ENCODE measurements around the gene RPS15A.
"Not testable (repeated sequence)": the region's sequence is repeated elsewhere in the genome, so short reads cannot be mapped to it uniquely, and the experiment has no call there.

RPS15A gene

DNA sequence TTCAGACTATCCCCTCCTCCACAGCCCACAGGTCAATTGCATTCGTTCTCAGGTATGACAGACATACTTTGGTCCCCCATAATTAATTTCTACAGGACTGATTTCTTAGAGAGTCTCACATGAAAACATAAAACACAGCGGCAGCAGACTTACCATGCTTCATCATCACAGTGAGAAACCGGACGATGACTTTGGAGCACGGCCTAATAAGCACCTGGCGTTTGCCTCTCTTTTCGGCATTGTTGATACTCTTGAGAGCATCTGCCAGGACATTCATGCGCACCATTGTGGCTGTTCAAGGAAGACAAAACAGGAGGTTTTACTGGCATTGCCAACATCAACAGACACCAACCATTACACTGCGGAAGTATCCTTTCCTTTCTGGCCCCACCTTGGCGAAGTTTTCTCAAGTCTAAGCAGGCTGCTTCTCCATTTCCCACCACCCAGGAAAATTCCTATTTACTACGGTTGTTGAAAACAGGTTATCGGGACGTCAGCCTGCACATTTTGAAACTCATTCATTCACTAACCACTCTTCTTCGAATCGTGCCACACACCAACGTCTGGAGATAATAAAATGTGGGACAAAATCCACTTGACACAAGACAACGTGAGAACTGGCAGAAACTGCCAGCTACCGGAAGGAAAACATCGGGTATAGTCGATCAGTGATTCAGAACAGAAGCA, 1.2 kb downstream of the RPS15A start:
- no peaks in the 10 kb centered on the region for H3K27me3 ChIP-seq
- peak overlapping the region; percentile 91 to 100 (median 98) for H3K9ac ChIP-seq
- peaks cover 0 to 5% (median 0%) of the 10 kb centered on the region in 11 experiments; a peak in 2 of 22 replicates for H3K9me3 ChIP-seq (replicated peaks in 1 of 11)
- H3K27ac ChIP-seq: peak overlapping the region; percentile 83 to 98 (median 96)
- peaks cover 43 to 60% (median 52%) of the 10 kb centered on the region in 10 experiments for H3K4me1 ChIP-seq
- TF ChIP-seq Cebpa-rat (IDR thresholded peaks at IDR 0.05): no peak
- H3K36me3 ChIP-seq: peaks cover 81 to 91% (median 88%) of the 10 kb centered on the region in 11 experiments
- peaks cover 56 to 74% (median 61%) of the 10 kb centered on the region in 11 experiments for H4K20me1 ChIP-seq
- H3K4me3 ChIP-seq: peak overlapping the region; percentile 77 to 100 (median 92)
- peak overlapping the region; percentile 81 to 97 (median 94) for H3K4me2 ChIP-seq

DNA sequence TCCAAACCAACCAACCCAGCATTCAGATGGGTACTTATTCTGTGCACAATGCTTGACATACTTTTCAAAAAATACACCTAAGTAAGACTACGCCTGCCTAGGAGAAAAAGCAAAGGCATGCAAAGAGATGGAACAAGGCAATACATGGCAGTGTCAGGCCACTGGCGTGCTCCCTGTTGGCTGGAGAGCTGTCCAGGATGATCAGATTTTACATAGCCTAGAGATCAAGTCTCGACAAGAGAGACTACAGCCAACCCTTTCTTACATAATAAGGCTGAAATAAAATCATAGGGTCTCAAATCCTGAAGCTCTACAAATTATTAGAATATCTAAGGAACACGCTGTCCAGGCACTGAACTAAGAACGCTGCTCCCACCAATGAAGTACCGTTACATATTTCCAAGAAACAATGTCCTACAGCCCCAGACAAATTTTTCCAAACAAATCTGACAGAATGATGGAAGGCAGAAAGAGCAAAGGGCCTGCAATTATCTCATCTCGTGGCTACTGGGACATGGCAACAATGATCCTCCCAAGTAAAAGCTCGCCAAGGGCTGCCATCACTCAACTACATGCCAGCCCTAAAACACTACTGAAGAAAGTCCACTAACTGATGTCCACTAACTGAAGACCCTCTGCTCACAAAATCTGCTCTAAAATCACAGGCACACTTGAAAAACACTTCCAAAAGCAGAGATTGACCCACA, 5.1 kb downstream of the RPS15A start:
- H3K4me3 ChIP-seq: peak overlapping the region in 5 of 10 experiments; percentile 28 to 99 (median 91); a peak in 4 of 20 replicates

DNA sequence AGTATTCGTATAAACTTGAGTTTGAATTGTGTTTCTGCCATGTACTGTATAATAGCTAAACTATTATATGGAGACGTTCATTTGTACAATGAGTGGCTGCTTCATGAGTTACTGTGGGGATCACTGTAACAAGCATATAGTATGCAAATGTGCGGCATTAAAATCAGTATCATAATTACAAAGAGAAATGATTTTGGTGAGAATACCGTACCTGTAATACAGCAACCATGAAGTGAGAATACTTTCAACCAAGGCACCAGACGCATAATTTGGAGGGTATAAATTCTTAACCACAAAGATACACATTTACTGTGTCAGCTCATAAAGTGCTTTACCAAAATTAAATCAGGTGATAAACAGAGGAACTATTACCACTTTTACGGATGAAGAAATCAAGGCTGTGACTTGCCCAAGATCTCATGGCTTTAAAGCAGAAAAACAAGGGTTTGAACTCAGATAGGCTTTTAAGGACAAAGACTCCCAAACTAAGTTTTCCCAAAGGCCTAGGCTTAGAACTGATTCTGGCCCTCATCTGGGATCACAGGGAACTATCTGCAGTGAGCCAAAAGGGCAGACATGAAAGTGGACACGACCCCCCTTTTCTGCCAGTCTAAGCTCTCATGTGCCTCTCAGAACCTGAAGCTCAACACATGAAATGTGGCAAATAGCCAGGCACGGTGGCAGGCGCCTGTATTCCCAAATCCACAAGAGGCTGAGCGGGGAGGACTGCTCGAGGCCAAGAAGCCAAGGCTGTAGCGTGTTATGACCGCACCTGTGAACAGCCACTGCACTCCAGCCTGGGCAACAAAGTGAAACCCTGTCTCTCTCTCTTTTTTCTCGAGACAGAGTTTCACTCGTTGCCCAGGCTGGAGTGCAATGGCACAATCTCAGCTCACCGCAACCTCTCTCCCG, 6.4 kb downstream of the RPS15A start:
- H3K27me3 ChIP-seq: no peaks in the 10 kb centered on the region
- peaks cover 65 to 79% (median 70%) of the 10 kb centered on the region in 11 experiments for H3K36me3 ChIP-seq
- no peaks in the 10 kb centered on the region for H3K9me3 ChIP-seq (replicated peaks in 1 of 11)
- peak overlapping the region in 2 of 11 experiments; percentile 5 to 15; a peak in 2 of 22 replicates for H3K4me2 ChIP-seq
- no peak for TF ChIP-seq Cebpa-rat (IDR thresholded peaks at IDR 0.05)
- H3K4me3 ChIP-seq: no peak overlapping the region
- H4K20me1 ChIP-seq: peaks cover 65 to 94% (median 80%) of the 10 kb centered on the region in 11 experiments
- H3K27ac ChIP-seq: no peak overlapping the region
- H3K9ac ChIP-seq: peak overlapping the region in 2 of 11 experiments; percentile 31 to 34; a peak in 4 of 22 replicates
- peaks cover 39 to 57% (median 46%) of the 10 kb centered on the region in 10 experiments for H3K4me1 ChIP-seq

More for the DNA sequence above, 5.1 kb downstream of the RPS15A start:
- TF ChIP-seq Cebpa-rat (IDR thresholded peaks at IDR 0.05): no peak
- Histone ChIP-seq H3K4me1 (peaks cover 43 to 61% (median 49%) of the 10 kb centered on the region in 10 experiments), H3K9ac (peak overlapping the region in 10 of 11 experiments; percentile 6 to 53 (median 34); a peak in 12 of 22 replicates), H3K27ac (no peak overlapping the region), H3K9me3 (replicated peaks in 1 of 11) (no peaks in the 10 kb centered on the region), H4K20me1 (peaks cover 76 to 95% (median 84%) of the 10 kb centered on the region in 11 experiments), H3K36me3 (peaks cover 70 to 81% (median 74%) of the 10 kb centered on the region in 11 experiments), H3K4me2 (peak overlapping the region; percentile 81 to 97 (median 94)), H3K27me3 (no peaks in the 10 kb centered on the region)

DNA sequence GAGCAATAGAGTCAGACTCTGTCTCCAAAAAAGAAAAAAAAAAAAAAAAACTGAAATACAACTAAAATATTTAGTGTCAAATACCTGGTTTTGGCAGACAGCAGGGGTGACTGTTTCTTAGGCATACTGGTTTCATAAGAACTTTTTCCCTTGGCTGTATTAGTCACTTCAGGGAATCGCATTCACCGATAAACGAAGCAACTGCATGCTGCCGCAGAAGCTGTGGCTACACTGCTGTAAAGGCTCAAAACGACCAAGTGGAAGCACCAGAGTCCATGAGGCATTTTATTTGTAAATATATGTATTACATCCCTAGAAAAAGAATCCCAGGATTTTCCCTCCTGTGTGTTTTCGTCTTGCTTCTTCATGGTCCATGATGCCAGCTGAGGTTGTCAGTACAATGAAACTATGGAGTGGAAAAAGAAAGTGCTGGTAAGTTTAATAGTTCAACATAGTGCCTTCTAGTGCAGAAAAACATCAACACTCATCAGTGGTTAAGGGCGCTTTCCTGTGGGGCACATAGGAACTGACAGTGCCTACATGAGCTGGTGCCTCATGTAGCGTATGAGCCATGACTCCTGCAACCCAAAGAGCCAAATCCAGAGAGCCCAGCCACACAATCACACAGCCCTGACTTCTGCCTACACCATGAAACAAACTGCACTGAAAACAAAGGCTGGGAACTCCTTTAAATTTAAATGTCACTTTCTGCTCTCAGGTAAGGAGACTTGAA, 7.3 kb downstream of the RPS15A start:
- Histone ChIP-seq H3K4me2 (no peak overlapping the region), H3K4me1 (peaks cover 31 to 49% (median 37%) of the 10 kb centered on the region in 10 experiments), H3K27ac (no peak overlapping the region), H3K27me3 (no peaks in the 10 kb centered on the region), H3K9ac (peak overlapping the region in 1 of 11 experiments; percentile 1; a peak in 1 of 22 replicates), H3K4me3 (no peak overlapping the region), H3K9me3 (replicated peaks in 1 of 11) (no peaks in the 10 kb centered on the region), H3K36me3 (peaks cover 57 to 71% (median 62%) of the 10 kb centered on the region in 11 experiments), H4K20me1 (peaks cover 57 to 87% (median 72%) of the 10 kb centered on the region in 11 experiments)
- TF ChIP-seq Cebpa-rat (IDR thresholded peaks at IDR 0.05): no peak

DNA sequence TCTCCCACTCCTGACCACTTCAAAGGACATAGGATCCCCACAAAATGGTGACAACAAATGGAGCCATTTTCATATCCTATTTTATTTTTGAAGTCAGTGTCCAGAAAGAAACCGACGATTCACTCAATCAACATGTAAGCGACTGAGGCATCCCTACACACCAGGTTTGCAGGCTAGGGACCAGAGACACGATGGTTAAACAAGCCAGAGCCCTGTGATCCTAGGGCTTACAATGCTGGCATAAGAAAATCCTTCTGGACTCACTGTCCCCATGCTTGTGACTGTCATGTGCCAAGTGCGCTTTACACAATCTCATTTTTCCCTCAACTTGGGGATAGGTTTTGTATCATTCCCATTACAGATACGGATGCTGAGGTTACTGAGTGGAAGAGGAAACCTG, 8.9 kb downstream of the RPS15A start:
- not testable (repeated sequence) for H3K9me3 ChIP-seq (replicated peaks in 1 of 11); H3K4me3 ChIP-seq; H3K9ac ChIP-seq; H3K27ac ChIP-seq; H3K4me2 ChIP-seq; H3K27me3 ChIP-seq
- peaks cover 15 to 32% (median 21%) of the 10 kb centered on the region in 10 experiments for H3K4me1 ChIP-seq
- H4K20me1 ChIP-seq: peaks cover 40 to 70% (median 55%) of the 10 kb centered on the region in 11 experiments
- H3K36me3 ChIP-seq: peaks cover 41 to 59% (median 45%) of the 10 kb centered on the region in 11 experiments

DNA sequence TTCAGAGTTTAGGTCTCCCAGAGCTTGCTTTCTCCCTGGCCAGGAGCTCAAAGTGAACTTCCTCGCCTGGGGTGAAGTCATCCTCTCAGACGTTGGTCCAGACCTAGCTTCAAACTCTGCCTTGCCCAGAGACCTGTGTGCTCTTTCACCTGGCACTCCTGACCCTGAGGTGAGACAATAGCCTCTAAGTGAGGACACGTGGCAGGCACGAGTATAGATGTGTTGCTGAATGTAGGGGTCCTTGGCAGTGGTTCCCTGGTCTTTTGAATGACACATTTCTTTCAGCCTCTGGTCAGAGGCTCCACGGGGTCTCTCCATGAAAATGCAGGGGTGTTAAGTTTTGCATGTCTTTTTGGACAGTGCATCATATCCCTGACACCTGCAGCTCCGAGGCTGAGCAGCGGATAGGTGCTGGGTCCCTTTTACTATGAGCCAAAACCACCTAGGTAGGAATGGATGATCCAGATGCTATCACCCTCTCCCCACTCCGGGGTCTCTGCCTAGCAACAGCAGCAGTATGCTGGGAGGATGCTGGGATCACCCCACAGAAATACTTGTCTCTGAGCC, 9.6 kb downstream of the RPS15A start:
- H3K9ac ChIP-seq; H3K27ac ChIP-seq; H3K4me2 ChIP-seq; H3K27me3 ChIP-seq; H3K4me3 ChIP-seq; H3K9me3 ChIP-seq (replicated peaks in 1 of 11): not testable (repeated sequence)
- Histone ChIP-seq H3K36me3 (peaks cover 34 to 58% (median 39%) of the 10 kb centered on the region in 11 experiments), H4K20me1 (peaks cover 34 to 63% (median 49%) of the 10 kb centered on the region in 11 experiments), H3K4me1 (peaks cover 8 to 25% (median 15%) of the 10 kb centered on the region in 10 experiments; a peak in 19 of 20 replicates)

DNA sequence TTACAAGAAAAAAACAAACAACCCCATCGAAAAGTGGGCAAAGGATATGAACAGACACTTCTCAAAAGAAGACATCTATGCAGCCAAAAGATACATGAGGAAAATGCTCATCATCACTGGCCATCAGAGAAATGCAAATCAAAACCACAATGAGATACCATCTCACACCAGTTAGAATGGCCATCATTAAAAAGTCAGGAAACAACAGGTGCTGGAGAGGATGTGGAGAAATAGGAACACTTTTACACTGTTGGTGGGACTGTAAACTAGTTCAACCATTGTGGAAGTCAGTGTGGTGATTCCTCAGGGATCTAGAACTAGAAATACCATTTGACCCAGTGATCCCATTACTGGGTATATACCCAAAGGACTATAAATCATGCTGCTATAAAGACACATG, 12.5 kb downstream of the RPS15A start:
- not testable (repeated sequence) for H3K27ac ChIP-seq; H3K27me3 ChIP-seq; H3K4me2 ChIP-seq; H3K9ac ChIP-seq; H3K9me3 ChIP-seq (replicated peaks in 1 of 11); H3K4me3 ChIP-seq
- Histone ChIP-seq H3K36me3 (peaks cover 5 to 29% (median 10%) of the 10 kb centered on the region in 11 experiments), H3K4me1 (peaks cover 0 to 25% (median 0%) of the 10 kb centered on the region in 10 experiments; a peak in 5 of 20 replicates), H4K20me1 (peaks cover 5 to 35% (median 20%) of the 10 kb centered on the region in 11 experiments; a peak in 21 of 22 replicates)

DNA sequence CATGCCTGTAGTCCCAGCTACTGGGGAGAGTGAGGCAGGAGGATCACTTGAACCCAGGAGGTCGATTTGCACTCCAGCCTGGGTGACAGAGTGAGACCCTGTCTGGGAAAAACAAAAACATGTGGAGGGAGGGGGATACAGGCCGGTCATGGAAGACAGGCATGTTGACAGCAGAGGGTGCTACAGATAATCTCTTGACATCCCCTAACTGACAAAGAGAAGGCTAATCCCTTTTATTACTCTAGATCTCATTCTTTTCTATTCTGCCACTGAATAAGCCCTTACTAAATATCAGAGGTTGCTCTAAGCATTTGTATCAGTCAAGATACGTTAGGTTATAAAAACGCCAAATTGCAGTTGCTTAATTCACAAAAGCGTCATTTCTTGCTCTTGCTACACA, 13.8 kb downstream of the RPS15A start:
- H3K27me3 ChIP-seq, H3K4me3 ChIP-seq, H3K27ac ChIP-seq, H3K9ac ChIP-seq, H3K4me2 ChIP-seq: not testable (repeated sequence)
- H3K9me3 ChIP-seq (replicated peaks in 1 of 11): peaks cover 0 to 12% (median 6%) of the 10 kb centered on the region in 11 experiments; a peak in 17 of 22 replicates
- peaks cover 0 to 25% (median 14%) of the 10 kb centered on the region in 11 experiments; a peak in 14 of 22 replicates for H4K20me1 ChIP-seq
- H3K4me1 ChIP-seq: peaks cover 0 to 25% (median 0%) of the 10 kb centered on the region in 10 experiments; a peak in 5 of 20 replicates
- peaks cover 0 to 21% (median 5%) of the 10 kb centered on the region in 11 experiments; a peak in 10 of 22 replicates for H3K36me3 ChIP-seq

DNA sequence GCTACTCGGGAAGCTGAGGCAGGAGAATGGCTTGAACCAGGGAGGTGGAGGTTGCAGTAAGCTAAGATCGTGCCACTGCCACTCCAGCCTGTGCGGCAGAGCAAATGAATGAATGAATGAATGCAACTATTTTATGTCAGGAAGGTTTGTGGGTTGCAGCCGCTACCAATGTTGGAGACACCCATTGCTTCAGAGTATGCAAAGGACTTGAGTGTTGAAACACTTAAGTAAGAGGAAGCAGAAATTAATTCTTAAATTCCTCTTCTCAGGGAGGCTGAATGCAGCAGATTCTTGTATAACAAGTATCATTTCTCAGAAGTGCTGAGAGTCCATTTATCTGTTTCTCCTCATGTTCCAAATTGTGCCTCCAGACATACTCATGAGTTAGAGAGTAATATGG, 15.5 kb downstream of the RPS15A start:
- not testable (repeated sequence) for H3K4me3 ChIP-seq, H3K9ac ChIP-seq, H3K27me3 ChIP-seq
- Histone ChIP-seq H4K20me1 (peaks cover 0 to 11% (median 4%) of the 10 kb centered on the region in 11 experiments; a peak in 9 of 22 replicates), H3K4me2 (peak overlapping the region in 2 of 11 experiments; percentile 62 to 68; a peak in 5 of 22 replicates), H3K4me1 (peaks cover 0 to 25% (median 0%) of the 10 kb centered on the region in 10 experiments; a peak in 5 of 20 replicates), H3K9me3 (replicated peaks in 1 of 11) (peaks cover 0 to 14% (median 7%) of the 10 kb centered on the region in 11 experiments; a peak in 17 of 22 replicates), H3K36me3 (peaks cover 0 to 21% (median 5%) of the 10 kb centered on the region in 11 experiments; a peak in 9 of 22 replicates), H3K27ac (peak overlapping the region in 2 of 11 experiments; percentile 50 to 52; a peak in 4 of 22 replicates)

DNA sequence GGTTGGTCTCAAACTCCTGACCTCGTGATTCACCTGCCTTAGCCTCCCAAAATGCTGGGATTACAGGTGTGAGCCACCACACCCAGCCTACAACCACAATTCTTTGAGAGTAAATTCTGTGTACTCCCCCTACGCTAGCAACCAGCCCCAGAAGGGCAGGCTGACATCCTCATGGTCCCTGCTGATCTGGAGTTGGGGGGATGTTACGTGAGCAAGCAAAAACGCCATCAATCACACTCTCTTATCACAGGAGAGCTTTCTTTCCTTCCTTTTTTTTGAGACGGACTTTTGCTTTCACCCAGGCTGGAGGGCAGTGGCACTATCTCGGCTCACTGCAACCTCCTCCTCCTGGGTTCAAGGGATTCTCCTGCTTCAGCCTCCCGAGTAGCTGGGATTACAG, 18.0 kb downstream of the RPS15A start:
- H4K20me1 ChIP-seq, H3K9ac ChIP-seq, H3K27ac ChIP-seq, H3K4me3 ChIP-seq, H3K4me2 ChIP-seq, H3K27me3 ChIP-seq: not testable (repeated sequence)
- Histone ChIP-seq H3K36me3 (peaks cover 0 to 15% (median 0%) of the 10 kb centered on the region in 11 experiments; a peak in 5 of 22 replicates), H3K9me3 (replicated peaks in 1 of 11) (peaks cover 0 to 14% (median 7%) of the 10 kb centered on the region in 11 experiments; a peak in 17 of 22 replicates), H3K4me1 (peaks cover 0 to 25% (median 0%) of the 10 kb centered on the region in 10 experiments; a peak in 5 of 20 replicates)

All from BLaER1 treated with 17β-estradiol and CSF1 and Interleukin-3, amounts not matched to agents 10 nM and 100 nM (cell line).